Endothelial cell (in vitro differentiated cells): Measurements from ENCODE around the gene TRAF5. TPM values are rescaled to one million over a fixed set of nuclear protein-coding genes. Genes with fewer than 3 reads are reported as not detected.

Experiments
- DNase-seq: peaks from one replicate; pipeline ENCODE4 v3.0.0; 2021; ENCODE audit warnings: low spot score
- H3K27ac Mint-ChIP-seq: one replicate; pipeline ENCODE4 v1.8.0; 2021; ENCODE audit warnings: mixed read lengths, inconsistent platforms; ENCODE audit not compliant: unreplicated experiment
- H3K27me3 Mint-ChIP-seq: one replicate; pipeline ENCODE4 v1.8.0; 2021; ENCODE audit warnings: mild to moderate bottlenecking, moderate library complexity, mixed read lengths, inconsistent platforms; ENCODE audit not compliant: unreplicated experiment
- H3K36me3 Mint-ChIP-seq: one replicate; pipeline ENCODE4 v1.8.0; 2021; ENCODE audit warnings: mild to moderate bottlenecking, low read depth, mixed read lengths, inconsistent platforms; ENCODE audit not compliant: unreplicated experiment
- H3K4me1 Mint-ChIP-seq: one replicate; pipeline ENCODE4 v1.8.0; 2021; ENCODE audit warnings: mild to moderate bottlenecking, mixed read lengths, inconsistent platforms; ENCODE audit not compliant: unreplicated experiment
- H3K4me3 Mint-ChIP-seq: one replicate; pipeline ENCODE4 v1.8.0; 2021; ENCODE audit warnings: mild to moderate bottlenecking, mixed read lengths, inconsistent platforms; ENCODE audit not compliant: unreplicated experiment
- H3K9me3 Mint-ChIP-seq: one replicate; pipeline ENCODE4 v1.8.0; 2021; ENCODE audit warnings: mixed read lengths, inconsistent platforms; ENCODE audit not compliant: unreplicated experiment
- total RNA-seq: library from RNA; stranded (reverse); fragmentation: NEBNext Ultra II Directional; extraction: Animal tissue kit (Norgen Biotek cat#: 25700); gene quantifications from one replicate; pipeline ENCODE4 v1.2.1, GENCODE V29; 2021; ENCODE audit not compliant: unreplicated experiment
- TF ChIP-seq, protein P1 (sequence below): fragments of 200-600 bp; sonication (generic); IDR thresholded peaks from one replicate; pipeline ENCODE4 v1.5.0; 2021; ENCODE audit warnings: antibody characterized with exemption; ENCODE audit not compliant: unreplicated experiment

Gene TRAF5
- total RNA-seq, 1 donor from 2014 or later: 14.5 TPM

- no peak overlapping the region for H3K4me3 Mint-ChIP-seq
- H3K27ac Mint-ChIP-seq: no peak overlapping the region
- peaks cover 5% of the 10 kb centered on the region for H3K4me1 Mint-ChIP-seq
- H3K36me3 Mint-ChIP-seq: no peaks in the 10 kb centered on the region
- H3K27me3 Mint-ChIP-seq: no peaks in the 10 kb centered on the region
- no peak for DNase-seq
- H3K9me3 Mint-ChIP-seq: no peaks in the 10 kb centered on the region
- TF ChIP-seq, protein P1, sequence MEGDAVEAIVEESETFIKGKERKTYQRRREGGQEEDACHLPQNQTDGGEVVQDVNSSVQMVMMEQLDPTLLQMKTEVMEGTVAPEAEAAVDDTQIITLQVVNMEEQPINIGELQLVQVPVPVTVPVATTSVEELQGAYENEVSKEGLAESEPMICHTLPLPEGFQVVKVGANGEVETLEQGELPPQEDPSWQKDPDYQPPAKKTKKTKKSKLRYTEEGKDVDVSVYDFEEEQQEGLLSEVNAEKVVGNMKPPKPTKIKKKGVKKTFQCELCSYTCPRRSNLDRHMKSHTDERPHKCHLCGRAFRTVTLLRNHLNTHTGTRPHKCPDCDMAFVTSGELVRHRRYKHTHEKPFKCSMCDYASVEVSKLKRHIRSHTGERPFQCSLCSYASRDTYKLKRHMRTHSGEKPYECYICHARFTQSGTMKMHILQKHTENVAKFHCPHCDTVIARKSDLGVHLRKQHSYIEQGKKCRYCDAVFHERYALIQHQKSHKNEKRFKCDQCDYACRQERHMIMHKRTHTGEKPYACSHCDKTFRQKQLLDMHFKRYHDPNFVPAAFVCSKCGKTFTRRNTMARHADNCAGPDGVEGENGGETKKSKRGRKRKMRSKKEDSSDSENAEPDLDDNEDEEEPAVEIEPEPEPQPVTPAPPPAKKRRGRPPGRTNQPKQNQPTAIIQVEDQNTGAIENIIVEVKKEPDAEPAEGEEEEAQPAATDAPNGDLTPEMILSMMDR: no peak
Measured at GRCh38 chr1:211282023-211282373, 44.6 kb upstream of the TRAF5 start.

- TF ChIP-seq, protein P1: no peak
- Mint-ChIP-seq H3K27ac (no peak overlapping the region), H3K36me3 (peaks cover 3% of the 10 kb centered on the region), H3K27me3 (no peaks in the 10 kb centered on the region), H3K4me1 (peaks cover 8% of the 10 kb centered on the region), H3K4me3 (no peak overlapping the region), H3K9me3 (no peaks in the 10 kb centered on the region)
- DNase-seq: no peak
Measured at GRCh38 chr1:211285196-211285595, 41.4 kb upstream of the TRAF5 start.

GRCh38 chr1:211287218-211287617 is 39.4 kb upstream of the TRAF5 start:
- Mint-ChIP-seq H3K36me3 (peaks cover 12% of the 10 kb centered on the region), H3K27me3 (no peaks in the 10 kb centered on the region), H3K4me3 (no peak overlapping the region), H3K27ac (no peak overlapping the region), H3K9me3 (no peaks in the 10 kb centered on the region), H3K4me1 (peaks cover 8% of the 10 kb centered on the region)
- TF ChIP-seq, protein P1: no peak
- DNase-seq: no peak

DNA sequence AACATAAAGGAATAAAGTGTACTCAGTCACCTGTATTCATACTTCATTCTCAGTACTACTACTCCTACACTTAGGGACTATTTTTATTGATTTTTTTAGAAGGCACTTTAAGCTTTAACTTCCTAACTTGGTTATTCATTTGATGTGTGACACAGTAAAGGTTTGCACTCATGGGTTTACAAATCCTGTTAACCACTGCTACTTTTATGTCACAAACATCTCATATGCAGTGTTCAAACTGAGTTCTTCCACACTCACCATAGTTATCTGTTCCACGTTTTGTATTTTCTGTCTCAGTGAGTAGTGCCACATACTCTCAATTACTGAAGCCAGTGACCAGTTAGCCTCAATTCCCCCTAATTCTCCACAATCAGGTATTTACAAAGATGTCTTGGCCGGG is 34.2 kb upstream of the TRAF5 start:
- H3K4me3 Mint-ChIP-seq: no peak overlapping the region
- no peaks in the 10 kb centered on the region for H3K9me3 Mint-ChIP-seq
- no peak overlapping the region for H3K27ac Mint-ChIP-seq
- no peak for DNase-seq
- H3K4me1 Mint-ChIP-seq: no peaks in the 10 kb centered on the region
- H3K27me3 Mint-ChIP-seq: no peaks in the 10 kb centered on the region
- TF ChIP-seq, protein P1: no peak
- H3K36me3 Mint-ChIP-seq: peaks cover 18% of the 10 kb centered on the region

- TF ChIP-seq, protein P1: no peak
- no peaks in the 10 kb centered on the region for H3K4me1 Mint-ChIP-seq
- H3K9me3 Mint-ChIP-seq: no peaks in the 10 kb centered on the region
- no peak for DNase-seq
- H3K27me3 Mint-ChIP-seq: no peaks in the 10 kb centered on the region
- peak overlapping the region; percentile 22 for H3K27ac Mint-ChIP-seq
- H3K36me3 Mint-ChIP-seq: peaks cover 19% of the 10 kb centered on the region
- H3K4me3 Mint-ChIP-seq: no peak overlapping the region
Measured at GRCh38 chr1:211296396-211296795, 30.2 kb upstream of the TRAF5 start.
